IMR-90 (cell line): ENCODE data around the gene LIMCH1. TPM values are rescaled to one million over a fixed set of nuclear protein-coding genes. Genes with fewer than 3 reads are reported as not detected.

Experiments used
- ATAC-seq: fragments of 200-7000 bp; cut with Tn5 transposase; 2 replicates; pipeline ENCODE4 v1.9.1; 2020; ENCODE audit warnings: low read depth, mild to moderate bottlenecking, moderate library complexity
- BruUV-seq: library from RNA; stranded (reverse); fragments of 400-500 nt; replicated peaks from 2 replicates; lab custom pipeline; 2021; lab: Mats Ljungman, UMichigan
- CTCF ChIA-PET: fragments of 300-600 bp; formaldehyde crosslinking; extraction: SDS; loops from one replicate; lab custom pipeline; 2021; ENCODE audit warnings: antibody characterized with exemption; lab: Yijun Ruan, JAX
- POLR2A ChIA-PET: fragments of 300-600 bp; sonication (Branson Sonifier 250); formaldehyde crosslinking; loops from one replicate; lab custom pipeline; 2022; ENCODE audit warnings: antibody characterized with exemption; ENCODE audit not compliant: unreplicated experiment; lab: Charles Lee
- DNase-seq: peaks from one replicate; pipeline ENCODE4 v3.0.0; 2013
- H2AFZ ChIP-seq: replicated peaks from 2 replicates; pipeline ENCODE3; 2013; ENCODE audit warnings: low read length, mild to moderate bottlenecking; ENCODE audit not compliant: poor library complexity
- H2AK5ac ChIP-seq: 2 replicates; pipeline ENCODE4 v1.6.1; 2013; ENCODE audit warnings: low read depth, low read length, inconsistent platforms
- H2AK9ac ChIP-seq: replicated peaks from 2 replicates; pipeline ENCODE3; 2013; ENCODE audit warnings: mild to moderate bottlenecking, low read depth, low read length, moderate library complexity; ENCODE audit not compliant: poor library complexity
- H2BK120ac ChIP-seq: 2 replicates; pipeline ENCODE4 v1.6.1; 2013; ENCODE audit warnings: low read depth, low read length, inconsistent platforms
- H2BK15ac ChIP-seq: 3 replicates; pipeline ENCODE4 v1.6.1; 2013; ENCODE audit warnings: low read depth, low read length, inconsistent platforms
- H2BK20ac ChIP-seq: 2 replicates; pipeline ENCODE4 v1.6.1; 2013; ENCODE audit warnings: low read depth, mild to moderate bottlenecking, inconsistent platforms, low read length, moderate library complexity
- H2BK5ac ChIP-seq: 2 replicates; pipeline ENCODE4 v1.6.1; 2013; ENCODE audit warnings: mild to moderate bottlenecking, low read depth, low read length, inconsistent platforms; ENCODE audit not compliant: poor library complexity, severe bottlenecking
- H3K14ac ChIP-seq: replicated peaks from 2 replicates; pipeline ENCODE4 v1.6.1; 2013; ENCODE audit warnings: low read depth, low read length, inconsistent platforms
- H3K18ac ChIP-seq: 2 replicates; pipeline ENCODE4 v1.6.1; 2013; ENCODE audit warnings: low read depth, low read length, control low read depth
- H3K23ac ChIP-seq: 2 replicates; pipeline ENCODE4 v1.6.1; 2013; ENCODE audit warnings: low read depth, low read length, inconsistent platforms
- H3K27ac ChIP-seq: 2 replicates; pipeline ENCODE4 v1.5.1; 2013; ENCODE audit warnings: mild to moderate bottlenecking, control low read depth, low read length; ENCODE audit not compliant: insufficient read depth
- H3K27me3 ChIP-seq: 2 replicates; pipeline ENCODE4 v1.6.1; 2013; ENCODE audit warnings: low read length; ENCODE audit not compliant: control insufficient read depth, insufficient read depth
- H3K36me3 ChIP-seq: 2 replicates; pipeline ENCODE4 v1.6.1; 2013; ENCODE audit warnings: low read length, mixed read lengths; ENCODE audit not compliant: control insufficient read depth, insufficient read depth
- H3K4ac ChIP-seq: 2 replicates; pipeline ENCODE4 v1.6.1; 2013; ENCODE audit warnings: low read depth, low read length, inconsistent platforms
- H3K4me1 ChIP-seq: 2 replicates; pipeline ENCODE4 v1.6.1; 2013; ENCODE audit warnings: low read length, mixed read lengths; ENCODE audit not compliant: control insufficient read depth, insufficient read depth
- H3K4me2 ChIP-seq: 2 replicates; pipeline ENCODE4 v1.6.1; 2013; ENCODE audit warnings: low read depth, mild to moderate bottlenecking, control low read depth, low read length, moderate library complexity
- H3K4me3 ChIP-seq: 2 replicates; pipeline ENCODE4 v1.5.1; 2013; ENCODE audit warnings: low read depth, mild to moderate bottlenecking, control low read depth, low read length, moderate library complexity; ENCODE audit not compliant: insufficient read depth
- H3K56ac ChIP-seq: 2 replicates; pipeline ENCODE4 v1.6.1; 2013; ENCODE audit warnings: low read length, inconsistent platforms; ENCODE audit not compliant: insufficient read depth; ENCODE audit errors: extremely low read depth
- H3K79me1 ChIP-seq, 2 experiments: 2 replicates each; pipeline ENCODE4 v1.6.1; 2013; ENCODE audit warnings: low read length in 2 of 2, inconsistent platforms in 1 of 2, low read depth in 1 of 2
- H3K9ac ChIP-seq: 2 replicates; pipeline ENCODE4 v1.6.1; 2013; ENCODE audit warnings: low read depth, low read length, control low read depth
- H3K9me1 ChIP-seq: 2 replicates; pipeline ENCODE4 v1.6.1; 2013; ENCODE audit warnings: low read length, inconsistent platforms; ENCODE audit not compliant: insufficient read depth
- H3K9me3 ChIP-seq: 2 replicates; pipeline ENCODE4 v1.6.1; 2013; ENCODE audit warnings: low read length; ENCODE audit not compliant: control insufficient read depth, insufficient read depth
- H4K20me1 ChIP-seq: 2 replicates; pipeline ENCODE4 v1.6.1; 2013; ENCODE audit warnings: low read length, inconsistent platforms; ENCODE audit not compliant: insufficient read depth
- H4K5ac ChIP-seq: 2 replicates; pipeline ENCODE4 v1.6.1; 2013; ENCODE audit warnings: mild to moderate bottlenecking, low read depth, low read length, control low read depth
- H4K8ac ChIP-seq, 2 experiments: 2 replicates each; pipeline ENCODE4 v1.6.1; 2013; ENCODE audit warnings: low read depth in 2 of 2, low read length in 2 of 2, control low read depth in 1 of 2, inconsistent platforms in 1 of 2
- H4K91ac ChIP-seq: 2 replicates; pipeline ENCODE4 v1.6.1; 2013; ENCODE audit warnings: low read depth, low read length, inconsistent platforms; ENCODE audit not compliant: insufficient read depth
- BHLHE40 ChIP-seq: fragments of 150-350 bp; IDR thresholded peaks from 2 replicates; pipeline ENCODE4 v1.6.1; 2016; ENCODE audit warnings: mild to moderate bottlenecking, low read depth, low read length
- CEBPB ChIP-seq: IDR thresholded peaks from 2 replicates; pipeline ENCODE4 v1.6.1; 2012; ENCODE audit warnings: low read depth, low read length, improper control_type of control experiment
- CHD1 ChIP-seq: IDR thresholded peaks from 2 replicates; pipeline ENCODE4 v1.6.1; 2012; ENCODE audit warnings: low read depth, low read length, improper control_type of control experiment
- ELK1 ChIP-seq: fragments of 150-350 bp; IDR thresholded peaks from 2 replicates; pipeline ENCODE4 v1.6.1; 2016; ENCODE audit warnings: low read depth, mild to moderate bottlenecking, low read length, moderate library complexity, borderline replicate concordance
- FOS ChIP-seq: fragments of 150-350 bp; IDR thresholded peaks from 2 replicates; pipeline ENCODE4 v1.6.1; 2016; ENCODE audit warnings: low read depth, low read length
- MAFK ChIP-seq: IDR thresholded peaks from 2 replicates; pipeline ENCODE4 v1.6.1; 2012; ENCODE audit warnings: low read depth, low read length, improper control_type of control experiment
- MAZ ChIP-seq: IDR thresholded peaks from 2 replicates; pipeline ENCODE4 v1.6.1; 2012; ENCODE audit warnings: low read depth, mild to moderate bottlenecking, low read length, improper control_type of control experiment, moderate library complexity, borderline replicate concordance
- MXI1 ChIP-seq: IDR thresholded peaks from 2 replicates; pipeline ENCODE4 v1.6.1; 2012; ENCODE audit warnings: low read depth, mild to moderate bottlenecking, low read length, moderate library complexity, borderline replicate concordance
- NFE2L2 ChIP-seq: fragments of 150-350 bp; IDR thresholded peaks from 2 replicates; pipeline ENCODE4 v1.6.1; 2016; ENCODE audit warnings: low read depth, mild to moderate bottlenecking, low read length
- POLR2A ChIP-seq: IDR thresholded peaks from 2 replicates; pipeline ENCODE4 v1.6.1; 2012; ENCODE audit warnings: mild to moderate bottlenecking, low read depth, low read length
- RAD21 ChIP-seq: IDR thresholded peaks from 2 replicates; pipeline ENCODE4 v1.6.1; 2012; ENCODE audit warnings: low read length, improper control_type of control experiment
- RCOR1 ChIP-seq: IDR thresholded peaks from 2 replicates; pipeline ENCODE4 v1.6.1; 2012; ENCODE audit warnings: mild to moderate bottlenecking, low read length, improper control_type of control experiment; ENCODE audit not compliant: insufficient replicate concordance
- RFX5 ChIP-seq: IDR thresholded peaks from 2 replicates; pipeline ENCODE4 v1.8.0; 2012; ENCODE audit warnings: low read depth, mild to moderate bottlenecking, low read length, moderate library complexity
- USF2 ChIP-seq: fragments of 150-350 bp; IDR thresholded peaks from 2 replicates; pipeline ENCODE4 v1.6.1; 2017; ENCODE audit warnings: mild to moderate bottlenecking, antibody characterized with exemption, low read length, low read depth
- WGBS, 2 experiments: methylation state at CpG; one replicate each; pipeline versions ENCODE4 v1.1.5 to v1.1.7; 2013; ENCODE audit warnings: missing lambda C conversion rate in 2 of 2; ENCODE audit not compliant: insufficient read length in 1 of 2; ENCODE audit errors: extremely low coverage in 2 of 2; 5-methylcytosine and 5-hydroxymethylcytosine counted together
- dilution Hi-C: fragments of 300-500 bp; cut with HindIII; formaldehyde crosslinking; loops from one replicate; pipeline ENCODE4 v1.14.3; 2018; ENCODE audit warnings: low sequenced_read_pairs; ENCODE audit not compliant: unreplicated experiment
- in situ Hi-C: fragments of 300-500 bp; cut with MboI; formaldehyde crosslinking; loops from 3 replicates; pipeline ENCODE4 v1.14.3; 2019; ENCODE audit warnings: low sequenced_read_pairs, inconsistent platforms, mixed read lengths
- intact Hi-C: fragments of 100-400 bp; cut with micrococcal nuclease; formaldehyde crosslinking; loops from 2 replicates; pipeline ENCODE4 v1.10.0; 2022
- polyA plus RNA-seq, 3 experiments: library from polyadenylated mRNA; depleted of rRNA; stranded (reverse); fragments of >200 nt; gene quantifications; 2 replicates each; pipeline ENCODE4 v1.2.3, GENCODE V29; 2012; ENCODE audit warnings: low replicate concordance in 1 of 3
- total RNA-seq: library from RNA; depleted of rRNA; stranded (reverse); fragments of >200 nt; gene quantifications from 2 replicates; pipeline ENCODE4 v1.2.3, GENCODE V29; 2012
- TF ChIP-seq, protein P1 (sequence below): conservative IDR thresholded peaks from 2 replicates; pipeline ENCODE4 v1.5.1; 2012; ENCODE audit warnings: mild to moderate bottlenecking, low read depth, low read length, improper control_type of control experiment

LIMCH1 gene
- total and polyA plus RNA-seq, 2 of the 4 experiments (the other 2 are of a cell fraction): 0.89 to 2.9 TPM

DNA sequence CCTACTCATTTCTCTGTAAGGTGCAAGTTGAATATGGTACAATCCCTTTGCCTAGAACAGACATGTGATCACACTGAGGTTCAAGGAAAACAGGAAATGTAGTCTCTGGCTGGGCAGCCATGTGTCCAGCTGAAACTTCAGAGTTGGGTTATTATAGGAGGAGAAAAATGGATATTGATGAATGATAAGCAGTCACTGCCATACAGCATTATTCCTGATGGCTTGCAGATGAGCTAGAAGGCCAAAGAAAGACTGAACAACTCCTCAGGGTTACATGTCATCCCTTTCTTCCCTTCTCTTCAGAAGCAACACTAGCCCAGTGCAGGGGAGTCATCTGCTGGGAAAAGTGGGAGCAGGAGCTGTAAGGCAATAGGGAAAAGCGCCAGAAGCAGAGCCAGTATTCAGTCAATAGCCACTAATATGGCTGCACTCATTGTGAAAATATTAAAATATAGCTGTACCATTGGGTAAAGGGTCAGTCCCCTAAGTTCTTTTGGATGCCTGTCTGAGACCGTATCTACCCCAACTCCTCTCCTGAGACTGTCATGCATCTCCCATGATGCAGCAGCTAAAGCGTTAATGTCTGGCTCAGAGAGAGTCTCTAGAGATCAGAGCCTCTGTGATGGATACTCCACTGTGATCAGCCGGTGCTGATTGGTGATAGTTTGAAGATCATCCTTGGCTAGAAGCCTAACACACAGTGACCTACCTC, 190.1 kb downstream of the LIMCH1 start:
- peak overlapping the region; percentile 81 for H2BK120ac ChIP-seq
- POLR2A ChIA-PET: no interaction called here
- no TSS peak for BruUV-seq
- TF ChIP-seq CEBPB (no peak), USF2 (no peak), MXI1 (no peak), CHD1 (no peak), POLR2A (no peak), BHLHE40 (no peak), NFE2L2 (no peak), RAD21 (no peak), MAZ (no peak), FOS (no peak), MAFK (no peak), ELK1 (no peak), RCOR1 (no peak), RFX5 (no peak)
- TF ChIP-seq, protein P1, sequence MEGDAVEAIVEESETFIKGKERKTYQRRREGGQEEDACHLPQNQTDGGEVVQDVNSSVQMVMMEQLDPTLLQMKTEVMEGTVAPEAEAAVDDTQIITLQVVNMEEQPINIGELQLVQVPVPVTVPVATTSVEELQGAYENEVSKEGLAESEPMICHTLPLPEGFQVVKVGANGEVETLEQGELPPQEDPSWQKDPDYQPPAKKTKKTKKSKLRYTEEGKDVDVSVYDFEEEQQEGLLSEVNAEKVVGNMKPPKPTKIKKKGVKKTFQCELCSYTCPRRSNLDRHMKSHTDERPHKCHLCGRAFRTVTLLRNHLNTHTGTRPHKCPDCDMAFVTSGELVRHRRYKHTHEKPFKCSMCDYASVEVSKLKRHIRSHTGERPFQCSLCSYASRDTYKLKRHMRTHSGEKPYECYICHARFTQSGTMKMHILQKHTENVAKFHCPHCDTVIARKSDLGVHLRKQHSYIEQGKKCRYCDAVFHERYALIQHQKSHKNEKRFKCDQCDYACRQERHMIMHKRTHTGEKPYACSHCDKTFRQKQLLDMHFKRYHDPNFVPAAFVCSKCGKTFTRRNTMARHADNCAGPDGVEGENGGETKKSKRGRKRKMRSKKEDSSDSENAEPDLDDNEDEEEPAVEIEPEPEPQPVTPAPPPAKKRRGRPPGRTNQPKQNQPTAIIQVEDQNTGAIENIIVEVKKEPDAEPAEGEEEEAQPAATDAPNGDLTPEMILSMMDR: no peak

More for the DNA sequence above, 190.1 kb downstream of the LIMCH1 start:
- peak overlapping the region; percentile 47 for H3K14ac ChIP-seq
- H3K56ac ChIP-seq: no peak overlapping the region
- peak overlapping the region; percentile 65 for H2AK5ac ChIP-seq
- H3K36me3 ChIP-seq: no peaks in the 10 kb centered on the region
- intact Hi-C loops (no loop called here), in situ Hi-C loops (no loop called here), dilution Hi-C loops (no loop called here)
- H3K4me2 ChIP-seq: peak overlapping the region; percentile 8; the same call in 1 of the 2 replicates
- H2BK20ac ChIP-seq: peak overlapping the region; percentile 64
- no peaks in the 10 kb centered on the region for H4K20me1 ChIP-seq
- no CpG with 5 or more reads among the region's 4 CpGs for WGBS, 2 experiments
- ATAC-seq: peak; percentile 55
- no peaks in the 10 kb centered on the region; the same call in 1 of the 2 replicates for H3K27me3 ChIP-seq
- peak overlapping the region; percentile 29 for H2BK15ac ChIP-seq
- H2AFZ ChIP-seq: no peak overlapping the region
- no peak overlapping the region for H3K23ac ChIP-seq
- peaks cover 5% of the 10 kb centered on the region for H3K4me1 ChIP-seq
- peak overlapping the region; percentile 33 for H2BK5ac ChIP-seq
- H3K18ac ChIP-seq: peak overlapping the region; percentile 79; the same call in 1 of the 2 replicates
- no peak overlapping the region for H3K27ac ChIP-seq
- no peak overlapping the region for H2AK9ac ChIP-seq
- no peak overlapping the region for H3K4me3 ChIP-seq
- no peaks in the 10 kb centered on the region; the same call in 1 of the 2 replicates for H3K9me1 ChIP-seq
- peaks cover 2% of the 10 kb centered on the region; the same call in 1 of the 2 replicates for H3K9me3 ChIP-seq
- H3K9ac ChIP-seq: no peak overlapping the region
- peak overlapping the region; percentile 27; the same call in 1 of the 2 replicates for H4K5ac ChIP-seq
- H3K4ac ChIP-seq: peak overlapping the region; percentile 48
- peak overlapping the region; percentile 27 to 34; a peak in 3 of 4 replicates for H4K8ac ChIP-seq
- DNase-seq: no peak
- H3K79me1 ChIP-seq: no peaks in the 10 kb centered on the region
- CTCF ChIA-PET: no interaction called here
- peak overlapping the region; percentile 40; the same call in 1 of the 2 replicates for H4K91ac ChIP-seq
